Activated T-helper 9 cell treated with anti-CD3 and anti-CD28 coated beads, Interleukin-2, amount 50 U/mL, for 16 hours (primary cell): ENCODE data around the gene GLI3.
"Not testable (repeated sequence)": the region's sequence is repeated elsewhere in the genome, so short reads cannot be mapped to it uniquely, and the experiment has no call there.

Source experiments
- DNase-seq: peaks from one replicate; pipeline ENCODE4 v3.0.0-alpha.2; 2020; ENCODE audit warnings: low read depth

GLI3 gene

GRCh38 chr7:42212541-42213090, 24.4 kb downstream of the GLI3 start:
- DNase-seq = no peak

GRCh38 chr7:42211938-42212337, 25.1 kb downstream of the GLI3 start:
- no peak for DNase-seq

- DNase-seq = no peak
Measured at GRCh38 chr7:42210779-42211178, 26.2 kb downstream of the GLI3 start.

- no peak for DNase-seq
Measured at GRCh38 chr7:42210333-42210732, 26.7 kb downstream of the GLI3 start.

GRCh38 chr7:42209085-42209484, 27.9 kb downstream of the GLI3 start:
- not testable (repeated sequence) for DNase-seq

GRCh38 chr7:42208572-42208971, 28.4 kb downstream of the GLI3 start:
- DNase-seq = no peak

DNA sequence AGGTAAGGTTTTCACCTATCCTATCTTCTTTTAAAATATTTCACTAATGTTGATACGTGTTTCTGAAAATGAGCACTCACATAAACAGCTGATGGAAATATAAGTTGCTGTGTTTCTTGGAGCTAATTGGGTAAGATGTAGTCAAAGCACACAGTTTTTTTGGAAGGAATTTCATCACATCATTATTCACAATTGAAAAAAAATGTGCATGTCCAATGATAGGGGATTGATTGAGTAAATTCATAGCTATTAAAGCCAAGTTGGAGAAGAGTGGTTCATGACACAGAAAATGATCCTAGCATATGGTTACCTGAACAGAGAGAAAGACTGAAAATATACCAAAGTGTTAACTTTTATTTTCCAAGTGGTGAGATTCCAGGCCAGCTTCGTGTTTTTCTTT, 29.6 kb downstream of the GLI3 start:
- DNase-seq = no peak

DNA sequence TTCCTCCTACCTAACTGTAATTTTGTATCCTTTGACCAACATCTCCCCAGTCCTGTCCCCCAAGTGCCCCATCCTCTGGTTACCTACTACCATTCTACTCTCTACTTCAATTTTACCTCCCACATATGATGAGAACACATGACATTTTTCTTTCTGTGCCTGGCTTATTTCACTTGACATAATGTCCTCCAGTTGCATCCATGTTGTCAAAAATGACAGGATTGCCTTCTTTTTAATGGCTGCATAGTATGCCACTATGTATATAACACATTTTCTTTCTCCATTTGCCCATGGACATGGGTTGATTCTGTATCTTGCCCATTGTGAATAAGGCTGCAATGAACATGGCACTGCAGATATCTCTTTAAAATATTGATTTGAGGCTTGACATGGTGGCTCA, 33.7 kb downstream of the GLI3 start:
- DNase-seq = no peak

- DNase-seq = no peak
Measured at GRCh38 chr7:42202601-42203000, 34.4 kb downstream of the GLI3 start.

DNA sequence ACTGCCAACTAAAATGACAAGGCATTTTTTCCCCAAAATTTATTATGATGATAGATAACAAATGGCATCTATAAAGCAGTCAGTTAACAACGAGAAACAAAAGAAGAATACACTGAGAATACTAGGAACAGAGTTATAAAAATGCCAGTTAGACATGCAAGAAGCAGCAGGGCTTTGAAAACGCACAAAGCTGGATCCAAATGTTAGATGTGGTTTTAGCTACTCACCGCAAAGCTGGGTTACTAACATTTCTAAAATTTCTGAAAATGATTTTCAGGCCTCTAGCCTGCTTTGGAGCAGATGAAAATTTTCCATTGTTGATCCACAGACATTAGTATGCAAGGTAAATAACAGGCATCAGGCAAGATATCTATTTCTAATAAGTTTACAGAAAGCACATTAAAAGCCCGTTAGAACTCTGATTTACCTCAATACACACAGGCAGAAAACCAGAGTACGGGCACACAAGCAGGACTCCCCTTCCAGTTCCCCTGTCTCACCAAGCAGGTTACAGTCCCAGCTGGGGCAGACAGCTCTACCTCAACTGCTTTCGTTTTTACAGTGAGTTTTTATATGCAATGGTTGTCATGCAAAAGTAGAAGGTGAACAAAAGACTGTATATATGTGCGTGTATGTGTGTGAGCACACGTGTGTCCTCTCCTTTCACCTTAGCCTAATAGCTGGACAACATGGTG, 37.9 kb downstream of the GLI3 start:
- DNase-seq = no peak

- DNase-seq = no peak
Measured at GRCh38 chr7:42198296-42198695, 38.7 kb downstream of the GLI3 start.

DNA sequence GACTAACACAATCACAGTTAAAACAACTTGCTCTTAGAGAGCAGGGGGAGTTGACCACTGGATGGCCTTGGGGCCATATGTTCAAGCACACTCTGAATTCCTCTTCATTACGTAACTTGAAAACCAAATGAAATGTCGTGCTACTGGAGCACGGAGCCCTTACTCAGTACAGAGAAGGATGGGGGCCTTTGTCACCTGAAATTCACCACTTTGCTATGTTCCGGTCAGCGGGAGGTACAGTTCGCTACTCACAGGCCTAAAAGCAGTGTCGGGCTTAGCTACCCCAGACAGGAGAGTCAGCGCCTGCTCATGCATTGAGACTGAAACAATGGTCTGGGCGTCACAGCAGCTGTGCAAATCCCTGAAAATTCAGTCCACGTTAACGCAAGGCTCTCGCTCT, 39.6 kb downstream of the GLI3 start:
- no peak for DNase-seq

DNA sequence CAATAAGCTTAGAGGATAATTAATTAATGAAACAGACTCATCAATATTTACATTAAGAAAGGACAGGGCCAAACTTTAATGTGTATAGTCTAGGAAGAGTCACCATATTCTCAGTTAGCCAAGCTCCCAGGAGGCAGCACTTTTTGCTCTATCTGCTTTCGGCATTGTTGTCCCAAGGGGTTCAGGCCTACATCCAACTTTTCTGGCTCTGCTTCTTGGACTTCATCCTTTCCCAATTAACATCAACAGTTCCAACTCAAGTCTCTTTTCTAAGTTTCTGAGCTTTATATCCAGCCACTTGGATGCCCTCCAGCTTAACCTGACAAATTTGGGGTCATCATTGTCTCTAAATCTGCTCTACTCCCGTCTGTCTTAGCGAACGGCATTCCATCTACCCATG, 42.8 kb downstream of the GLI3 start:
- no peak for DNase-seq

DNA sequence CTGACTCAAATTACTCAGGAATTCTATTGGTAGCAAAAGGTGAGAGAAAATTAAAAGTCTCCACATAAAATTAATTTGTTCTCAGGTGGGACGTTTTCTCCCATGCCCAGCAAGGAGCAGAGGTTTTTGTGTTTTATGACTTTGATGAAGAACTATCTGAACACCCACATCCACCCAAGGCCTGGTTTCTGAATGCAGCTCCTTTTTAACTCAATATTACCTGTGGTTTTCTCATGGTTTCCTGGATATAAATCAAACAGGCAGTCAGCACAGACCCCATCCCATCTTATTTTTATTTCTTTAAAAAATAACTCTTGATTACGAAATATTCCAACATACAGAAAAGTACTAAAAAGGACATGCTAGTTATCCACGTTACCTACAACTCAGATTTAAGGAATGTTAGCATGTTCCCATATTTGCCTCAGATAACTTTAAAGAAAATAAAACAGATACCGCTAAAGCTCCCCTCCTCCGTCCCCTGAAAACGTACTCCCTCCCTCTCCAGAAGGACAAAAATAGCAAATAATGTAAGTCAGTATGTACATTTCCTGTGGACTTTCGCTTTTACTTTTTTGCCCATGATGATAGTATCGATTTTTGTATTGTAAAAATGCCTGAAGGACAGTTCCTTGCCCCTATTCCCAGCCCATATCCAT, 43.4 kb downstream of the GLI3 start:
- DNase-seq = no peak

- DNase-seq = no peak
Measured at GRCh38 chr7:42192851-42193461, 44.1 kb downstream of the GLI3 start.

- no peak for DNase-seq
Measured at GRCh38 chr7:42192066-42192465, 44.9 kb downstream of the GLI3 start.

GRCh38 chr7:42189535-42189934, 47.5 kb downstream of the GLI3 start:
- no peak for DNase-seq

DNA sequence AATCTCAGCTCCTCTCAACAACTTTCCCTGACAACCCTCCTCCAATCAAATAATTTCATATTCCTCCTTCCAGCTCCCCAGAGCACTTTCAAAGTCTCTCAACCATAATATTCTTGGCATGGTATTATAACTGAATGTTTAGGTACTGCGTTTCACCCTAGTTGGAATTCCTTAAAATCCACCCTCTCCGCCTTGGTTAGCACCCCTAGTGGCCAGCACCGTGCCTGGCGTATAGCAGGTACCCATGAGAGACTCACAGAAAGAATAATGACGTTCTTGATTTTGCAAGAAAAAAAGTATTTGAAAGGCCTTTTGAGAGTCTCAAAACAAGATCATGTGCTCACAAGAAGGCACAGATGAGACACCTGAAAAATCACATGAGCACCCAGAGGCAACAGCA, 50.9 kb downstream of the GLI3 start:
- DNase-seq = no peak

DNA sequence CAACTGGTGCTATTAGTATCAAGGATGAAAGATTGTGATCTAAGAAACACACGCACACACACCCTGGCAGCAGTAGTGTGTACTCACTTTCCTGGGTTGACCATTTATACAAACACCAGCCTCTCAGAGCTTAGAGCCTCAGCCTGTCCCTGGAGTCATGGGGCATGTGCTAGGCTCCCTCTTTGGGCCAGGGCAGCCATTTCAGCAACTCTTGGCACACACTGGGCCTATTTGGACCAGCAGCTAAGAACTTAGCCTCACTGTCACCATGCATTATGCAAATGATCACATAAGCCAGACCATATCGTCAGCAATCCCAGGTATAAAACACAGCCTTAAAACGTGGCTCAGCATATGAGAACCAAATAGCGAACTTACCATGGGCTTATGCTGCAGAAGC, 51.3 kb downstream of the GLI3 start:
- DNase-seq = no peak

DNA sequence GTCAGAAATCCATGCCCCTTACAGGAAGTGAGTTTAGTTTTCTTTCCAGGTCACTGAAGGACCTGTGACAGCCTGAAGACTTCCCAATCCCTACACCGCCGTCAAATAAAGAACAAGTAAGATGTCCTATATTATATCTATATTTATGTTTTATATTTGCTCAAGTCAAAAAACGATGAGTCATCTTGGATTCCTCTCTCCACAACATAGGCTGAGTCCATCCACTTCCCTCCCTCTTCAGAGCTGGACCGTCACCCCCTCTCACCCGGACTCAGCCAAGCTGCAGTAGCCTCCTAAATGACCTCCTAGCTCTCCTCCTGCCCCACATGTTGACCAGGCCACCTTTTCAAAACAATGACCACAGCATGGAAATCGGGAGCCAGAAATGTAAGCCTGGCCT, 53.5 kb downstream of the GLI3 start:
- DNase-seq = no peak

GRCh38 chr7:42181566-42181965, 55.4 kb downstream of the GLI3 start:
- DNase-seq = no peak

DNA sequence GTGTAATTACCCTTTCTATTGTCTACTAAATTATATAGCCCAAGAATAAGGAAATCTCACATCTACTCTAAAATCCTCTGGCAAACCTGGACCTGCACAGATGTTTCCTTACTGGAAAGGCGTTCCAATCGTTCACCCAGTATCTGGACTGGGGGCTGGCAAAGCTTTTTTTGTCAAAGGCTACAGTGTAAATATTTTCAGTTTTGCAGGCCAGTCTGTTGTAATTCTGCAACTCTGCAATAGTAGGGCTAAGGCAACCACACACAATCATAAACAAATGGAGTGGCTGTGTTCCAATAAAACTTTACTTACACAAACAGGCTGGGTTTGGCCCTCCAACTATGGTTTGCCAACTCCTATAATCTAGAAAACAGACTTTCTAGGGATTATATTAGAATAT, 56.2 kb downstream of the GLI3 start:
- DNase-seq = no peak

DNA sequence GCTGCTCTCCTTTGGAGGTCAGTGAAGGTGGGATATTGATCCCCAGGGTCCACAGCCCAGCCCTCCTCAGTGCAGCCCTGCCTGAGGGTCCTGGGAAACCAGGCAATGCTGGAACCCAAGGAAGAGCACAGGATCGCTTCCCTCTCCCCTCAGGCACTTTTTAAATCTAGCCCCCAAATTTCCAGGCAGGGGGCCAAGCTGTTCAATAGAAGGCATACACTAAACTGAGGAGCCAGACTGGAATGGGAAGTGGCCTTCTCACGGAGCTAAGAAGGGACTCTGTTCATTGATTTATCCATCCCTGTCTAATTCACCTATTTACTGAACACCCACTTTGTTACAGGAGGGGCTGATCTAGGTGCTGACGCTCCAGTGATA, 60.3 kb downstream of the GLI3 start:
- DNase-seq = no peak
